Suppressor macrophage treated with lipopolysaccharide for 1 hour (primary cell): ENCODE data around the gene INTS6.

Source experiments
- DNase-seq, 3 donors: peaks; one replicate each; pipeline ENCODE4 v3.0.0-alpha.2; 2020 to 2022

Gene INTS6

DNA sequence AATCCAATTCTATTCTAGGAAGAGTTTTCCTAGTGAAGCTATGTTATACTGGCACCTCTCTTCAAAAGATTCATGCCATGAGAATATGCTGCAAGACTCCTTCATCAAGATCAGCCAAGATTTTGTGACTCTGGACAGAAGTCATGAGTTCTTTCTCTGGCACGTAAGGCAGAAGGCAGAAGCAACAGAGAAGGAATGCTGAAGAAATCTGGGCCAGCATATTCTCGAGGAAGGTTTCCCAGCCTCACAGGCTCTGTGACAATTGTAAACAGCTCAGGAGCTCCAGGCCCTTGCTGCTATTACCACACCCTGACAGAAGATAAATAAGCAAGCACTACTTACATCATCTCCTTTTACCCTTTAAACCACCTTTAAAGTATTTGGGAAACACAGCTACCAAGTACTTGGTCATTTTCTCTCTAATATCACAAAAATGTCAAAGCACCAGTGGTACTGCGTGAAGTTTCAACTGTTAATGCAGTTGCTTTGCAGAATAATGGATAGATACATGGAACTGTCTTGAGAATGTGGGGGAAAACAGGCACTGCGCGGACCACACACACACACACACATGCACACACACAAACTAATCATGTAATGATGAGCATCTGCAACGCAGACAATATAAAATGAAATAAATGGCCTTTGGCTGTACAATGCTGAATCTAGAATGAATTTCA, 55.4 kb downstream of the INTS6 start:
- DNase-seq: no peak

DNA sequence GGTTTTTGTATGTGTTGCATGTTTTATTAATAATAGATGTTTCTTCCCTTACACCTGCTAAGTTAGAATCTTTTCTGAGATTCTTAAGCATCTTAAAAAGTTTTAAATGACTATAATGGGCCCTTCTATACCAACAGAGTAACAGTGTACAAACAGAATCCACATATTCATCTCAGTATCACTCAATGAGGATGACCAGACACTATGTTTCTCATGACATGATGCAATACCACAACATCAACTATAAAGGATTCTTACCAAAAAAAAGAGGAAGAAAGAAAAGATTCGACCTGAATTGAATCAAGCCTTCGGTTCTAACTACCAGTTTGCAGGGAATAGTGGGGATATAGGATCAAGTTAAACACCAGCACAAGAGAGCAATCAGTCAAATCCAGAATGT, 56.5 kb downstream of the INTS6 start:
- peak; percentile 28 to 70 (median 61) for DNase-seq

DNA sequence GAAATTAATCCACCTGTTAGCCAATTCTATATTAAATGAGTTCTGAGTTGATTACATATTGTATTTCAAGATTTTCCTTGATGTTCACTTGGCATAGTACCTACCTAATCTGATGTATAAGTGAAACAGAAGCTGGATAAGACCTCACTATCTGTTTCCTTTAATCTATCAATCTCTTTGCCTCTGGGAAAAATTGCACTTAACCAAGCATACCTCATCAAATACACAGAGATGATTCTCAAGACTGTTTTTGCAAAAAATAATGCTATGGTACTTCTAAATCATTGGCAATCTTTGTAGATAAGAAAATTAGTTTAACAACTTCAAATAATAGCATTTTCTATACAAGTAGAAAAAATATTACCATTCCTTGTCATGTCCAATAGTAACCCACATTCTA, 58.1 kb downstream of the INTS6 start:
- DNase-seq: no peak

DNA sequence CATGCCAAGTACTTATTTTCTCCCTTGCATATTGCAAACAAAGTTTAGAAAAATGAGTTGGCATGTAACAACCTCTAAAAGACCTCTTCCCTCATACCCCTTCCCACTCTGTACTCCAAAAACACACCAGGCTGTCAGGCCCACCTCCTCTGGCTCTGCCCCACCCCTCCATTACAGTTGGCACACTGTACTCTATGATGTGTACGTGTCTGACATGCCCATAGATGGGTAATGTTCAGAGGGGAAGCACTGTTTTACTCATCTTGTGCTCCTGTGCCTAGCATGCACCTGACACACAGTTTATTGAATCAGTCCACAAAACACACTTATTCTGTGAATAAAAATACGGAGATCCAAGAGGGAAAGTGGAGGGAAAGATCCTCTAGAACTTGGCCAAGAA, 67.7 kb downstream of the INTS6 start:
- DNase-seq: no peak

DNA sequence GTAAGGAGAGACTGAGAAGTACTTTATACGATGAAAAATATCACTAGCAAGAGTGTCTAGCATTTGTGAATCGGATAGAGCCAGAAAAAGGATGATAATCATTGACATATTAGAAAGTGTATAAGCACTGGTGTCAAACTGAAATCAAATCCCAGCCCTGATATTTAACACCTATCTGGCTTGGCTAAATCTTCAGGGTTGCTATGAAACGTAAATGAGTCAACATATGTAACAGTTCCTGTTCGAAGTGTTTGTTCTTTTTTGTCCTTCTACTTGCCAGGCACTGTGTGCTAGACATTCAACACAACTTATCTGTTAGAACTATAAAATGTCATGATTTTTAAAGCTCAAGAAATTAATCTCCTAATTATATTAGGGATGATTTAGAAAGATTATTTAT, 72.6 kb downstream of the INTS6 start:
- no peak for DNase-seq

DNA sequence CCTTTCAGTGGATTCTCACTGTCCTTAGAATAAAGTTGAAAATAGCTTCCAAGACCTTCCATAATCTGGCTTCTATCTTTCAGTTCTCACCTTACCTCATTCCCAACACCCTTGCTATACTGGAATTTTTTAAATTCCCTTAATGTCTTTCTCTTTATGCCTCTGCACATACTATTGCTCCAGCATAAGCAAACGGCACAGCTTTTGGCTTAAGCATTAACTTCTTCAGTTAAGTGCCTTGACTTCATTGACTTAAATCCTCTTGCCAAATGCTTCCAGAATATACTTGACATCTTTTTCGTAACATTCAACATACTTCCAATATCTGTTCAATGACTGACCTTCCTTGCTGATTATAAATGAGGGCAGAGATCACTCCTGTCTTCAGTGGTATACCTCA, 79.4 kb downstream of the INTS6 start:
- no peak for DNase-seq

DNA sequence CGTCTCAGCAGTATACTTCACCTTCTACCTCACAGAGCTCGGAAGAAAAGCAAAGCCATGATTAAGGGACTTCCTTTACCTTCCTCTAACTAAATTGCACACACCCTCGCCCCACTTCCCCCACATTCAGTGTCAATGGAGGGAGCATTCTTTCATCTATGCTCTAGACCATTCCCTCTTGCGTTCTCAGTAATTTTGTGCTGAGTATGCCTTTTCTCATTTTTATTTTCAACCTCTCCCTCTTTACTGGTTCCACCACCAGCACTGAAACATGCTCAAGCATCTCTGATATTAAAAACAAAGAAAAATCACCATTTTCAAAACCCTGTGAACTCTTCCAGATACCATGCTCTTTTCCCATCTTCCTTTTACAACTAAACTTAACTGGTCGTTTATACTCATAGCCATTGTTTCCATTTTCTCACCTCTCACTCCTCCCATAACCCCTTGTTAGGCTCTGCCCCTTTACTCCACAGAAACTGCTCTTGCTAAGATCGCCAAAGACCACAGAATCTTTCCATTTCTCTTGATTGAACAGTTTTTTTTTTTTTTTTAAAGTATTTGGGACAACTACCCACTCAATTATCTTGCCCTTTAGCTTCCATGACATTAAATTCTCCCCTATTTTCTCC, 81.0 kb downstream of the INTS6 start:
- DNase-seq: no peak

DNA sequence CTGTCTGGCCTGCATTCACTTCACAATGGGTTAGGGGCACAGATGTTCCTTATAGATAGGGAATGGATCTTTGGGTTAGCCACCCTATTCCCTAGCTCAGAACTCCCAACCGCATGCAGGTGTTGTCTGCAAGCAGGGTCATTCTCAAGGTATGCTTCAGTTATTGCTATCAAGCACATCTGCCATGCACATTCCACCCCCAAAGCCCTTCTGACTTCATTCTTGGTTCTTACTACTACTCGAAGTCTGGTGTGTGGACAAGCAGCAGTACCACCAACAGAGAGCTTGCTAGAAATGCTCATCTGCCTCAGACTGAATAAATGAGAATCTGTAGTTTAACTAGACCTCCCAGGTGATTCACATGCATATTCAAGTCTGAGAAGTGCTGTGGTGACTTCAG, 82.0 kb downstream of the INTS6 start:
- no peak for DNase-seq

DNA sequence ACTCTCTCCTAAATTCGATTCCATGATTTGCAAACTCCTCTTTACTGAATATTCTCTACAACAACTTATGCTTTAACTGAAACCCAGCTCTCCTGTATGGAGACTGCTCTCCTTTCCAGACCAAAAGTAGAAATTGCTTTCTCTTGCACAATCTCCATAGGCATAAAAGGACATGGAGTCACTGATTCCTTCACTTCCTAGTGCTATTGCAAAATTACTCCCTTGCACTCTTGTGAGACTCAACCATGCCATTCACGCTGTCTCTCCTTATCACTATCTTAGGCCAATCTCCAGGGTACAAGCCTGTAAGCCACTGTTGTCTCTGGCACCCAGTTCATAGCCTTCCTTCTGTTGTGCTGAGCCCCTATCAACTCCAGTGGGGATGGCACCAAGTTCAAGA, 82.7 kb downstream of the INTS6 start:
- DNase-seq: peak; percentile 33 to 47 (median 40)

DNA sequence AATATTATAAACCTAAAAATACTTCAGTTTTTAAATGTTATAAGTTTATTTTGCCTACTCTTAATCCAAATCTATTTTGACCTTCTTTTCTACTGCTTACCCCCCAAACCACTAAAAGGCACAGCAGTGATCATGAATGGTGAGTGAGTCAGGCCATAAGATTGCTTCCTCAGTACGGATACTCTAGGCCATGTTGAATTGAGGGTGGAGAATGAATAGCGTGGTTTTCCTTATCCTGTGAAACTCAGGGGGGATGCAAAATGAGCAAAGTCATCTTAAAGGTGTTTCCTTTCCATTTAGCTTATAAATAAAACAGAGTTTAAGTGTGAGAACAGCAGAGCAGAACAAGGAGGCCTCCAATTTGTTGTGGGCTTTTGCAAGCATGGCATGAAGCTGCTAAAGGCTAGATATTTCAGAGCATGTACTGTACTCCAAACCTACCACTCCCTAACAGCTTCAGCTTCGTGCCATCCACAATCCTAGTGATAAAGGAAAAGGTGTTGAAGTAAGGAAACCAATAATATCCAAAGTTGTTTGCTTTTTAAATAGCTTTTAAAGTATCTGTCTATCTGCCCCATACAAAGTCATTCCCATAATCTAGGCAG, 88.3 kb downstream of the INTS6 start:
- no peak for DNase-seq

DNA sequence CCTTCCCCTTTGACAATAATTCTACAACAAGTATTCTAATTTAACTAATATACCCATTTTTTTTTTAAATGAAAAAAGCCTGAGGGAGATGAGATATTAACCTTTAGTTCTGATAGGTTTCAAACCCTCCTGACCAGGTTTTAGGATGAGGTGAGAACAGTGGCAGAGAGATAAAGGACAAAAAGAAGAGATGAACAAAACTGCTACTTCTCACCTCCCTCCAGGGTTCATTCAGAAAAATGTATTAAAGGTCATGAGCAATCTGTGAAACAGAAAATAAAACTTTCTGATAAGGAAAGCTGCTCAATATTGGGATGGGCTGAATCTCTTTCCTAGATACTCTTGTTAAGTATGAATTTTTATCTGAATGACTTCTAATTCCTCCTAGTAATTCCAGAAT, 89.2 kb downstream of the INTS6 start:
- DNase-seq: no peak

DNA sequence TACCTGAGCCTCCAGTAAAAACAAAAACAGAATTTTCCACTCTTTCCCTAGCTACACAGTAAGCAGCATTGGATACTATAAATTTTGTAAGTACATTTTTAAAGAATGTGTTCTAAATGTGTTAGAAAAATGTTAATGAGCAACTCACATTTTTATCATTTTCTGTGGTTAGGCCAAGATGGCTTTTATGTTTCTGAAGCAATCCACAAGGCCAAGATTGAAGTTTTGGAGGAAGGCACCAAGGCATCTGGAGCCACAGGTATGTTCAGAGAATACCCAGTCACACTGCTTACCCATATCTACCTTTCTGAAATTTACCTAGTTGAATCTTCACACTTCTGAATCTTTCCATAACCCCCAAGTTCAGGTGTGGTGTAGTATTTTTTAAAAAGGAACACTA, 91.7 kb downstream of the INTS6 start:
- no peak for DNase-seq

DNA sequence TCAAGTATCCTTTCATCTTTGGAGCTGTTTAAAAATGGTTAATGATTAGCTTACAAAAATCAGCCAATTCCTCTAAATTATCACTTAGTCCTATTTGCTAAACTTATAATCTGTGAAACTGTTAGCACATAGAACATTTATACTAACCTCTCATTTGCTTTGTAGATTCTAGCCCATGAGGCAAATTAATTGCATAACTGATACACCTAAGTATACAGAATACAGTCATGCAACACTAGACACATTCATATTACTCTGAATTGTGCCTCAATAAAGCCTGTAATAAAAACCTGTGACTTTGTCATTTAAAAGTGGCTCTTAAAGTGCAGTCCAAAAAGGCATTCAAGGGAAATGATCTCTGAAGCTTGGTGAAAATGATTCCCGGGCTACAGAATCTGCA, 92.3 kb downstream of the INTS6 start:
- DNase-seq: no peak

DNA sequence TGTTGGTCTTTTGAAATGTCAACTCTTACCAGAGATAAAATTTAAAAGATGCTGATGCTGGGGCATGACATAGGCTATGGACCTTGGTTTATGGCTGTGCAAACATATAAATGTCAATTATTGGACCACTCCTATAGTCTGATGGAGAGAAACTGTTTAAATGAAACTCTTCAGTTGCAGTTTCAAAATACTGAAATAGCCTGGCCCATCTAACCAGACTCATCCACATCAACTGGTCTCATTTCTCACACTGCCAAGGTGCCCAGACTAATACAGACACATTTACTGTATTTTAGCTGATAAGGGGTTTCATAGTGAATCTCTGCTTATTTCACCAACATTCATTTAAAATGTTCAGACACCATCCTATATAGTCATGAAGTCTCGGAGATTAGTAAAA, 93.5 kb downstream of the INTS6 start:
- no peak for DNase-seq

DNA sequence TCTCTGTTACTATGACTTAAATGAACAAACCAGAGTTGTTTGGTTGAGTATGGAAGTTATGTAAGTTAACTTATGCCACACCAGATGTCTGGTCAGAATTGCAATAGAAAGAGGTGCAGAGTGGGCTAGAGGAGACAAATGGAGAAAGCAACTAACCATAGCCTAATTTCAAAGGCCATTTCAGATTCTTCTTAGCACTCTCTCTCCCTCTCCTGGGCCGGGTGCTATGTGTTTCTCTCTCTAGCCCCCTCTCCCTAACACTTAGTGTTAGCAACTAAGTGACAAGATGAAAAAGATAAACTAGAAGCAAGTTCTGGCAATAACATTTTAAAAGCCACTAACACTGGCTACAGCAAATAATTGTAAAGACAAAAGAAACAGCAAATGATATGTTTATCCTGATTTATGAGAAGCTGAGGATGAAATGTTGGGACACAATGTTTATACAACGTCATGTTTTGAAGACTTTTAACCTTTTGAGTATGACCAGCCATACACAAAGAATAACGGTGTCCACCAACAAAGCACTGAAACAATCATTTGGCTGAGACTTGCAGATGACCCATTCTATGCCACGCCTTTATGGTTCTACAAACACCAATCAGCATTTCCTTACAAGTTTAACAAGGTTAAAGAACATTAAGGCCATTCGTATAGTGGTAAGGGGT, 94.8 kb downstream of the INTS6 start:
- no peak for DNase-seq

DNA sequence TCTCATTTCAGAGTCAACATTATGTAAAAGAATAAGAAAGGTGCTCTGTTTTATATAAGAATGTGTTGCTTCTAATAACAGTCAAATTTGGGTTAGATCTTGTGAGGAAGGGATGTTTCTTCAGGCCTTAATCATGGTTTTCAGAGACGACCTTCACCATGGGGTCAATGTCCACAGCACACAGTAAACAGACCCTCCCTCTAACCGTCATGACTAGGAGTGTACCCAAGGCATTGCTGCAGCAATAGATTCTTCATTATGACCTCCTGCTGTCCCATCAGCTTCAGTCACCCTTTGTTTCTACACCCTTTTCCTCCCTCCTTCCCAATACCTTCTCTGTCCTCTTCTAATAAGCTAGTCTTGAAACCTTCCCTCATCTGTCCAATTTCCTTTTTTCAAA, 97.6 kb downstream of the INTS6 start:
- DNase-seq: no peak

DNA sequence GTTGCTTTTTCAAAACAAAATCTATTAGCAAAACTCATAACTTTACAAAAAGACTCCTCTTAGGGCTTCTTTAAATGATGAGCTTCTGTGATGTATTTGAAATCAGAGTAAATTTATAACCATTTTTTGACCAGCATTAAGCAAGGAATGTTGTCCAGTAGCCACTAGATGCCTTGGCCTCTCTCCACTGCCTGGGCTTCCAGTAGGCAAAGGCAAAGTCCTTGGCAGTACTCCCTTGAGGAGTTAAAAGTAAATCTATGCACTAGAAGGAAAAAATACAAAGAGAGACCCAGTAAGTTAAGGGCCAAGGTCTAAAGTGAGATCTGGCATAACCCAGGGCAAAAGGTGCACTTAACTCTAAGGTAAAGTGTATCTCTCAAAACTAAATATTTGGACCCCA, 103.8 kb downstream of the INTS6 start:
- no peak for DNase-seq

DNA sequence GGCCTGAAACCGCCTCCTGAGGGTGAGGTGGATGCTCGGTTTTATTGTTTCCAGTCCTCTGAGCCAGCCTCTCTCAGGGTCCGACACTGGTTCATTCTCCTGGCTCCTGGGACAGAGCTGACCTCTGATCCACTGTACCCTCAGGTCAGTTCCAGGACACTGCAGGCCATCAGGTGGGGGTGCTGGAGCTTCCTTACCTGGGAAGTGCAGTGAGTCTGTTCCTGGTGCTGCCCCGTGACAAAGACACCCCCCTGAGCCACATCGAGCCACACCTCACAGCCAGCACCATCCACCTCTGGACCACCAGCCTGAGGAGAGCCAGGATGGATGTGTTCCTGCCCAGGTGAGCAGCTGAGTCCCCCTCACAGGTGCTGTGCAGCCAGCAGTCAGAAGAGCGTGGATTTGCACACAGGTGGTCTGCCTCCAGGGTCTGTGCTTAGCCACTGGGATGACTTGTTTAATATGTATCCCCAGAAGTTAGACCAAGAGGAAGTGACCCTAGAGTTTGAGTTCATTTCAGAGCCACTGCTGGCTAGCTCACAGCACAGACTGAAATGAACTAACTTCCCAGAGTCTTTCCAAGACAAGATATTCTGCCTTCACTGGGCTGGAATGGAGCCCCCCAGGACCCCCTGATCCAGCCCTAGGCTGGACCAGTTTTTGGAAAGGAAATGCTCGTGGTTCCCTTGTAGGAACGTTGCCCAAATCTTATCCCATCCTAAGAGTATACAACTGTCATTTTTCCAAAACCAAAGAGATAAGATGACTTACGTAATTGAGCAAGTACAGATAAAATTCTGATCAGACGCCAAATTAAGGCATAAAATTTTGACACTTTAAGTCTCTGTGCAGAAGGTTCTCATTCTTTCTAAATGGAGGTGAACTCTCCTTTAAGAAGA, 104.5 kb downstream of the INTS6 start:
- no peak for DNase-seq

DNA sequence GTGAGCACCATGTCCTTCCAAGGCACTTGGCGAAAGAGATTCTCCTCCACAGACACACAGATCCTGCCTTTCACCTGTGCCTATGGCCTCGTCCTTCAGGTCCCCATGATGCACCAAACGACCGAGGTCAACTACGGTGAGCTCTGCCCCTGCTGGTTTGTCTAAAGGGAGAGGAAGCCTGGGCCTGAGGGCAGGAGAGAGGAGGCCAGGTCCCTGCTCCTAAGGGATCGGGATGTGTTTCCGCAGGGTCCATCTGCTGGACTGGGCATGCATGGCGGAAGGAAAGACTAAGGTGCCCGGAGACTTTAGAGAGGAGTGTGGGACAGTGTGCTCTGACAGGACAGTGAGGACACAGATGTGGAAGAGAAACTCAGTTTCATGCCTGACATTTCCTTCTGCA, 105.7 kb downstream of the INTS6 start:
- DNase-seq: no peak

DNA sequence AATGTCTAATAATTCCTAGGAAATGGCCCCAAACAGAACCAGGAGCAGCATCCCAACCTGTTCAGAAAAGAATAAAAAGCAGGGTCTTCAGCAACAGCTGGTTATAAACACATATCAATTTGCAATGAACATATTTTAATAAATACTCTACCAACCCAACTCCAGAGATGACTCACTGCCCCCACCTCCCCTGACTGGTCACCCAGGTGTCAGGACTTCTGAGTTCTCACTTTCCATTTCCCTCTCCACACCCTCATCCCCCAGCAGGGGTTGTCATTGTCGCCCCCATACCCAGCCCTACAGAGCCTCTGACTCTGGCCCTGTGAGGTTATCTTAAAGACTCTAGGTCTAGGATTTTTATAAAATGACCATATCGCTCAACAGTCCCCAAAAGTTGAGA, 106.4 kb downstream of the INTS6 start:
- DNase-seq: no peak

DNA sequence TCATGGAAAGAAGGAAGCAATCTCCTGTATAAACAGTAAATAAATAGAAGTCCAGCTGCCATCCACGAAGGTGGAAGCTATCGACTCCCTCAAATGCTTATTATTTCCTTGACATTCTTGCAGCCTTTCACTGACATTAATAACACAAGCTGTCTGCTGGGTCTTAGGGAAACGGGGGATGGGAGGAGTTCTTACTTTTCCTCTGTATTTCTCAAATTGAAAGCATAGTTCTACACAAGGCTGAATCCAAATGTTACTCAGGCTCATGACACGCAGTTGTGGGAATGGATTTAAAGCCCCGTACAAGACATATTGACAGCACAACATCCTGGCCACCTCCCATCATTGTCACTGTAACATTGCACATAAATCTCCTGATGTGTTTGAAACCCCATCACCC, 109.4 kb downstream of the INTS6 start:
- DNase-seq: no peak

DNA sequence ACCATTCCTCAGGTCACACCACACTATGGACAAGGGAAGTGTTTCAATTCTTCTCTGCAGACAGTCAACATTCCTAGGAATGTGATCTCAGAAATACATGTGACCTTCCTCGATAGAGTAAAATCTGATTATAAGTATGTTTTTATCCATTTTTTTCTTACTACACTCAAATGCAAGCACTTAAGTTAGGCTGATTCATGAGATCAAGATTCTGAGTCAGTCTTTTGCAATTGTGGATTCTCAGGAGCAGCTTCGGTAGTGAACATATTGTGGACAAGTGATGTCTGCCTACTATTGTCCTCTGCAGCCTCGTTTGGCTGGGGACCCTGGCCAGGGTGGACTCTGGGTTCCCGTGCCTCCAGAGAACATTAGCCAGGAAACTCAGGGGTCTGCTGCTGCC, 110.1 kb downstream of the INTS6 start:
- peak in 1 of 3 donors; percentile 14 for DNase-seq

DNA sequence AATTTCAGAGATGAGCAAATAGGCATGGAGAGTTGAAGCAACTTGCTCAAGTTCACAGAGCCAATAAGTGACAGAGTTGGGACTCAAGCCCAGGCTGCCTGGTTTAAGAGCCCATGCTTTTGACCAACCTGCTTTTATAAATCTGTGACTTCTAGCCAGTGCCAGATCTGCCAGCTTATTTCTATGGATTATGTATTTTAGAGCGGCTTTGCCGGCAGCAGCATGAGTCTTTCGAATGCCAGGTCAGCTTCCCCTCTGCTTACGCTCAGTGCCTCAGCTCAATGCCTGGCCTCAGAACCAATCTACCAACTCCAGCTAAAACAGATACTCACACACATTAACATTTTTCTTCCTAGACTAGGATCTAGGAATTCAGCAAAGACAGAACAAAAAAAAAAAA, 111.0 kb downstream of the INTS6 start:
- no peak for DNase-seq
